Urothelium cell line (cell line): Measurements from ENCODE around the gene ATP6V1G2.
"Not testable (repeated sequence)": the region's sequence is repeated elsewhere in the genome, so short reads cannot be mapped to it uniquely, and the experiment has no call there.

Experiments
- DNase-seq: peaks from one replicate; pipeline ENCODE4 v3.0.0; 2011; ENCODE audit warnings: low spot score, mixed read lengths
- FAIRE-seq: peaks from 2 replicates; lab custom pipeline; 2011; peaks lifted over from hg19 to GRCh38; lab: Jason Lieb, UNC

Gene ATP6V1G2

DNA sequence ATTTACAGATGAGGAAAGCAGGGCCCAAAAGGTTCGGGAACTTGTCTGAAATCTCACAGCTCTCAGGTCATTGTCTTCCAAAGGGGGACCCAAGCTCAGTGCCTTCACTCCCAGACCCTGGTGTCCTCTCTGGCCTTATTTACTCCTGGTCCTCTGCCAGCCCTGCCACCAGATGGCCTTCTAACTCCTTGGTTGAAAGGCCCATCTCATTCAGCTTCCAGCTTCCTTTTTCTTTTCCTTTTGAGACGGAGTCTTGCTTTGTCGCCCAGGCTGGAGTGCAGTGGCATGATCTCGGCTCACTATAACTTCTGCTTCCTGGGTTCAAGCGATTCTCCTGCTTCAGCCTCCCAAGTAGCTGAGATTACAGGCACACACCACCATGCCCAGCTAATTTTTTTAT, 5.0 kb upstream of the ATP6V1G2 start:
- not testable (repeated sequence) for FAIRE-seq, DNase-seq

DNA sequence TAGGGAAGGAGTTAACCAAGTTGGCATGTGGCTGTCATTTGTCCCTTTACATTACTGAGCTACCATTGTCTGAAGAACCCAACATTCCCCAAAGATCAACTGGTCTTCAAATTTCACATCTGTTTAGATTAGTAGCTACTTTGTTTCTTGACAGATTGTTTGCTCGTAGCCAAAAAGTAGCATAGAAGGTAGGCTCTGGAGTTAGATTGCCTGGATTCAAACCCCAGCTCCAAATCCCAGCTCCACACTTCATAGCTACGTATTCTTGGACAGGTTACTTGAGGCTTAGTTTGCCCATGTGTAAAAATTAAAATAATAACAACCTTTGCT, 2.1 kb upstream of the ATP6V1G2 start:
- FAIRE-seq (no peak), DNase-seq (no peak)

GRCh38 chr6:31547727-31548543, 1.5 kb upstream of the ATP6V1G2 start:
- DNase-seq (no peak), FAIRE-seq (no peak)

- DNase-seq (peak; percentile 93), FAIRE-seq (no peak)
Observed at GRCh38 chr6:31546958-31547726, 734 bp upstream of the ATP6V1G2 start, which contains the start of gene NFKBIL1. Gene NFKBIL1, plus strand, starts transcription at chr6:31547608. Its CDS starts 87 bp downstream, at chr6:31547695.

DNA sequence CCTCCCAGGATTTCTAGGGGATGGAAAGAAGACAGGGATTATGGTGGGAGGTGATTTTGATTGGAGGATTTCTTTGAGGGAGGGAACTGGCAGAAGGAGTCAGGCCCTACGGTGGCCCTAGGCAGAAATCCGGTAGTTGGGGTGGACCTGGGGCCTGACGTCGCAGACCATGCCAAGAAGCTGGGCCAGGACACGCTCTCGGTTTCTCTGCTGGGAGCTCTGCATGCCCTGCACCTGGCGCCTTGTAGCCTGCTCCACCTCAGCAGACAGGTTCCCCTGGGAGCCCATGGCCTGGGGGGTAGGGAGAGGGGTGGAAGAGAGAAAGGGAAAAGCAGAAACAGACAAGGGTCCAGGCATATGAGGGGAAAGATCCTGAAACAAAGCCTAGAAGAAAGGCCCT, 1.1 kb downstream of the ATP6V1G2 start:
- DNase-seq (no peak), FAIRE-seq (no peak)

DNA sequence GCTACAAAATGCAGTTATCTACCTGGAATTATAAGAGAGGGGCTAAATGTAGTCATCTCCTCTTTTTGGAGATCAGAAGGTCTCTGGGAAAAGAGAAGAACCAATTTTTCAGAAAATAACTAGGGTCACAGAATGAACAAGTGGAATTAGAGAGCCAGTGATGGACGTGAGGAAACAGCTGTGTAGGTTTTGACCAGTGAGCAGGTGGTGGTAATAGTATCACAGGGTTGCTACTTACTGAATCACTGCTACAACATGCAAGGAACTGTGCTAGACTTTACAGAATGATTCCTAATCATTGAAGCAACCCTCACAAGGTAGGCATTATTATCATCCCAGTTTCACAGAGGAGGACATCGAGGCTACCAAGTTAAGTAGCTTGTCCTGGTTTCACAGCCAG, 1.7 kb downstream of the ATP6V1G2 start:
- no peak for FAIRE-seq
- no peak for DNase-seq

DNA sequence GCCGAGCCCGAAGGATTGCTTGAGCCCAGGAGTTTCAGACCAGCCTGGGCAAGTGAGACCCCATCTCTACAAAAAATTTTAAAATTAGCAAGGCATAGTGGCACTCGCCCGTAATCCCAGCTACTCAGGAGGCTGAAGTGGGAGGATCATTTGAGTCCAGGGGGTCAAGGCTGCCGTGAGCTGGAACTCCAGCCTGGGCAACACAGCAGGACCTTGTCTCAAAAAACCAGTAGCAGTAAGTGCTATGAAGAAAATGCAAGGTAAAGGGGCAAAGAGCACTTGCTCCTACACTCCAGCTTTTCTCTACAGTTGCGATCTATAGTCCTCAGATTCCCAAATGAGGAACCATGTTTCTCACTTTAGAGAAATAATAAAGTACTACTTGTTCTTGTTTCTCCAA, 2.8 kb downstream of the ATP6V1G2 start:
- FAIRE-seq (no peak), DNase-seq (no peak)

DNA sequence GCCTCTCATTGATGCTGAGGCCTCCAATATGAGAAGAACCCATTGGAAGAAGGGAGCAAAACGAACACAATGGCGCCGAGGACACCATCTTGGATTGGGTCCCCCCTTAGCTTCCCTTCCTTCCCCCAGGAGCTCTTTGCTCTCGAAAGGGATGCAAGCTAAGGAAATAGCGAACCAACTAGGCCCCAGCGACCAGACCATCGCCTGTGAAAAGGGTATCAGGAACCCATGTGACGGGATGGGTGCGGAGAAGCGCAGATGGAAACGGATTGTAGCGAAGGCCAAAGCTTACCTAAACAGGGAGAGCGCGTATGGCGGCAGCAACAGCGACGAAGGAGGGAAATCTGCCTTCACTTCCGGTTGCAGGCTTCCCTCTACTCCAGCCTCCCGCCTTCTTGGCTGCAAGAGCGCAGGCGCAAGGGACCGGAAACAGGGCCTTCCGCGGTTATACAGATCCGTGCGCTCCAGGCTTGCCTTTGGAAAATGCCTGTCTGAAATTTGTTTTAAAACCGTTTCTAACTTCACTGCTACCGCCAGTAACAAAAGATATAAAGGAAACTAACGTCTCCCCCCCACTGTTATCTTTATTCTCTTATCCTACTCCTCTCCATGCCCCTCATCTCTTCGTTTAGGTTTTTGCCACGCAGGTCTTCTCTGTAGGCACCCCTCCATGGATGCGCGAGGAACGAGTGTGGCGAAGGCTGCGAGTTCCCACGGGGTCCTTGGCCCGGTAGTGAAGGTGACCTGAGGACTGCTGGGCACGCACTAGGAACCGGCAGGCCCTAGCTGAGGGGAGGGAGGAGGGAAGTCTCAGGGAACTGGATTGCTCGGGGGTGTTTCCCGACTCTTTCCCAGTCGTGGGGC, 4.5 kb downstream of the ATP6V1G2 start, which contains the start of gene DDX39B:
Gene DDX39B, minus strand, starts transcription at position 346 of the 864 bp plus-strand sequence. CDS start 1,471 bp downstream, outside the sequence.
- FAIRE-seq, result no peak
- peak; percentile 97 for DNase-seq

- no peak for FAIRE-seq
- DNase-seq, result no peak
Observed at GRCh38 chr6:31541059-31541657, 5.2 kb downstream of the ATP6V1G2 start.

GRCh38 chr6:31540640-31541039, 5.8 kb downstream of the ATP6V1G2 start:
- FAIRE-seq (no peak), DNase-seq (no peak)

DNA sequence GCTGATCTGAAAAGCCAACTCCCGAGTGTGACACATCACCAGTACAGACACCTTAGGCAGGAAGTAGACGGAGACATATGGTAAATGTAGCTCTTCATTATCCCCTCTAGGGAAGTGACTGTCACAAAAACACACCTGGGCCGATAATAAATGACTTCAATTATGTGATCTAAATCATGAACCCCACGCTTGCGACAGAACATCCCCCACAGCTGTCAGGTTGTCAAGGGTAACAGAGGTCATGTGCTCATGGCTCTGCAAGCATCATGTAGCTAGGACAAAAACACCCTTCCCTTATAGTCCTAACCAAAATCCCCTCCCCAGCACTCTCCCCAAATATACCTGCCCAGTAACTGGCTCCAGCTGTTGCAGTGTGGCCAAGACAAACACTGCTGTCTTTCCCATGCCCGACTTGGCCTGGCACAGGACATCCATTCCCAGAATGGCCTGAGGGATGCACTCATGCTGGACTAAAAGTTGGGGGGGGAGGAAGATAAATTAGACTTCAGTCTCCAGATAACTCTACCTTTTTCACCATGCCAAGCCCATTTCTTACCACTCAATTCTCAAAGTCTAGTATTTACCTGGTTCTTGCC, 7.5 kb downstream of the ATP6V1G2 start:
- FAIRE-seq (no peak), DNase-seq (no peak)

- FAIRE-seq (no peak), DNase-seq (no peak)
Observed at GRCh38 chr6:31535538-31536324, 10.7 kb downstream of the ATP6V1G2 start.

DNA sequence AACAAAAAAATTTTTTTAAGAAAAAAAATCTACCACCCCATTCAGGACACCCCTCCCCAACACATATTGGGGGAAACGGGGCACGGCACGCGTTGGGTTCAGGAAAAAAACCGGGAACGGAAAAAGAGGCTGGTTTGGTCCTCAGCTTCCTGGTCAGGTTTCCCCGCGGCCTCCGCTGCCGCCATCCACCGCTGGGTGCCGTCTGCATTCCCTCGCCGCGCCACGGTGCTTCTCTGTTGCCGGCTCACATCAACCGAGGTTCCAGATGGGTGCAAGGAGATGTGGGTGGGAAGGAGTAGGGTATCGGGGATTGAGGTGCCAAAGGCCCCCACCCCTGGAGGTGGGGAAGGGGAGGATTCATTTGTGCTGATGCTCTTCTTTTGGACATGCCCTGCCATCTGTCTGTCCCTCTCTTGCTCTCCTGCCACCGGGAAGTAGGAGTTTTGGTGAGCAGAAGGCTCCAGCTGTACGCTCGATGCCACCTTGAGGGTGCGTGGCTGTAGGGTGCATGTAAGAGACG, 11.8 kb downstream of the ATP6V1G2 start:
- no peak for DNase-seq
- no peak for FAIRE-seq

GRCh38 chr6:31534011-31534410, 12.4 kb downstream of the ATP6V1G2 start:
- no peak for DNase-seq

DNA sequence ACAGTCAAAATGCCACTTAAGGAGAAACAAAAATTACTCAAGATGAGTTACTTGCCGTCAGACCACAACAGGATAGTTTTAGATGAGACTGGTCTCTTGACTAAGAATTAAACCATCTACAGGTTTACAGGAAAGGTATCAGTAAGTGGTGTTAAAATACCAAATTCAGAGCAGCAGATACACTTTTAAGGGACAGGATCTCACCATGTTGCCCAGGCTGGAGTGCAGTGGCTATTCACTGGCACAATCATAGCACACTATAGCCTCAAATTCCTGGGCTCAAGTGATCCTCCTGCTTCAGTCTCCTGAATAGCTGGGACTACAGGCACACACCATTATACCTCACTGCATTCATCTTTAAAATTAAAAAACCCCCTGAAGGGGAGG, 13.0 kb downstream of the ATP6V1G2 start:
- no peak for FAIRE-seq

More at GRCh38 chr6:31534011-31534410, 12.4 kb downstream of the ATP6V1G2 start:
- no peak for FAIRE-seq

DNA sequence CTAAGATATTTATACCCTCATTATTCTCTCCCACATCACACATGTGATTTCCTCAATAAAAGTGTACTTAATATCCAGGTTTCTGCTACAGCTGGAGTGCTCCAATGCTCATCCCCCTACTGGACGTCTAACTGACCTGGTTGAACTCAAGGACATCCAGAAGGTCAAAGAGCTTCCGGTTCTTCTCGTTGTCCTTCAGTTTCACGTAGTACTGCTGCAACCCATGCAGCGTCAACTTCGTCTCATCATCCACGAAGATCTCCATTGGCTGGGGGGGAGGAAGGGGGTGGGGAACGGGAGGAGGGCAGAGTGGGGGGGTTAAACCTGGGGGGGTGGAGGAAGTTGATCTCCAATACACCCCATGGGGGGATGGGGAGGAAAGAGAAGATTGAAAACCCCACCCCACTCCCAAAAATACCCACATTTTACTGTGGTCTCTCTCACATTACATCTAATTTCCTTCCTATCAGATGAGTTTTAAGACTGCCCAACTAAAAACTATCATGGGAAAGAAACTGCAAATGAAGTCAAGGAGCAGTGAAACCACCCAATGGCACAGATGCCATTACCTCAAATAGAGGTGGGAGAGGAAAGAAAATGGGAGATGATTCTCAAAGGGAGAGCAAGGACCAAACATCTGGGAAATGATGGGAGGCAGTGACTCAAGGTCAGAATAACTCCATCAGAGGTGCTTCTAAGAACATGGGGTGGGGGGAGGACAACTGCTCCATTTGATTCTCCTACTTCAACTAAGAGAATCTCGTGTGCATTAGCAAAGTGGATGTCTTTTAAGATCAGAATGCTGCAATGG, 13.6 kb downstream of the ATP6V1G2 start:
- no peak for FAIRE-seq
- DNase-seq, result no peak

More for the DNA sequence above, 13.0 kb downstream of the ATP6V1G2 start:
- no peak for DNase-seq

DNA sequence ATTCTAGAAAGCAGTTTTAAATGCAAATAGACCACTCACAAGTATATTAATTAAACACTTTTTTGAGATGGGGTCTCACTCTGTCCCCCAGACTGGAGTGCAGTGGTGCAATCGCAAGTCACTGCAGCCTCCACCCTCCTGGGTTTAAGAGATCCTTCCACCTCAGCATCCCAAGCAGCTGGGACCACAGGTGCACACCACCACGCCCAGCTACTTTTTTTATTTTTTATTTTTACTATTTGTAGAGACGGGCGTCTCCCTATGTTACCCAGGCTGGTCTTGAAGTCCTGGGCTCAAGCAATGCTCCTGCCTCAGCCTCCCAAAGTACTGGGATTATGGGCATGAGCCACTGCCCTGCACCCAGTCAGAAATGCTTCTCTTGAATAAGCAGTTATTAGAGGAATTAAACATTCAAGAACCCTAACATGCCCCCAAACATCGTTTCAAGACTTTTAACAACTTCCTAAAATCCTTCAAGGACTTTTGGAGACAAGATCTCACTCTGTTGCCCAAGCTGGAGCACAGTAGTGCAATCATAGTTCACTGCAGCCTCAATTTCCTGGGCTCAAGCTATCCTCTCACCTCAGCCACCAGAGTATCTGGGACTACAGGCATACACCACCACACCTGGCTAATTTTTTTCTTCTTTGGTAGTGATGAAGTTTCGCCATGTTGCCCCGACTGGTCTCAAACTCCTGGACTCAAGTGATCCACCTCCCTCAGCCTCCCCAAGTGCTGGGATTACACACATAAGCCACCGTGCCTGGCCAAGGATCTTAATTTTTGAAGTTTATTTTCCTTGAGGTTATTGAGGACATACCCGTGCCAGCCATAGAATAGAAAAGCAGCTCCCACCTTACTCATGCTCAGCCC, 14.4 kb downstream of the ATP6V1G2 start:
- FAIRE-seq (no peak), DNase-seq (no peak)
